ENCODE results near the gene SHISA6.

The SHISA6 gene

DNA sequence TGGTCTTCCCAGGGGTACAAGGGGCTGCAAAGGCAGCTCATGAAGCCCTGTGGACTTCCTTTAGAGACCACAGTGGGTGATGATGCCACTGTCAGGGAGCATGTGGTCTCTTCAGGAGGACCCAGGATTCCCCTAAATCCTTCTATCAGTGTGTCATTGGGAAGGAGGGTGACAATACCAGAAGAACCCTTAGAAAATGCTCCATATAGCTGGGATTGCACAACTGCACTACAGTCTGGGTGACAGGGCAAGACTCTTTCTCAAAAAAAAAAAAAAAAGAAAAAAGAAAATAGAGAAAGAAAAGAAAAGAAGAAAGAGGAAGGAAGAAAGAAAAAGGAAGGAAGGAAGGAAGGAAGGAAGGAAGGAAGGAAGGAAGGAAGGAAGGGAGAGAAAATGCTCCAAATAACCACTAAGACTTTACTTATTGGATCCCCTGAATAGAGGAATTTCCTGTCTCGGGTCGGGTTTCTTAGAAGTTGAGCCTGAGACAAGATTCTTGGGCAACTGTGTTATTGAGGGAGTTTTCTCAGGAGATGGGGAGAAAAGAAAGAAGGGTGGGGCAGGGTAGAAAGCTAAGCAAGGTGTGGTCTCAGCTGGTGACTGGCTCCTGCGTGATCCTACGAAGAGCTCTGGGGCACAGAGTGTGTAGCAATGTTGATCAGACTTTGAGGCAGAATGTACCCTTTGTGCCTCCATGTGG lies 274.1 kb downstream of the SHISA6 start:
- H2BK12ac ChIP-seq (ENCODE audit: low read length), result no peak overlapping the region
- H2AK5ac ChIP-seq (ENCODE audit: low read length), result no peak overlapping the region
- no peak overlapping the region for H3K23ac ChIP-seq (ENCODE audit: low read length)
- H4K8ac ChIP-seq (ENCODE audit: low read depth, low read length), result no peak overlapping the region
- H2BK5ac ChIP-seq (ENCODE audit: low read depth, low read length, poor library complexity), result no peak overlapping the region
- peaks cover 3% of the 10 kb centered on the region for H3K9me3 ChIP-seq (ENCODE audit: insufficient read depth, low read depth, low read length)
- H3K4ac ChIP-seq (ENCODE audit: low read depth, low read length), result no peak overlapping the region
- no peak overlapping the region for H3K9ac ChIP-seq (ENCODE audit: low read length)
- H3K14ac ChIP-seq (ENCODE audit: low read length), result no peak overlapping the region
- WGBS (ENCODE audit: extremely low coverage, insufficient coverage, insufficient read length), result no CpG with 5 or more reads among the region's 4 CpGs
- H3K36me3 ChIP-seq (ENCODE audit: control insufficient read depth in 1 of 2, insufficient read depth in 2 of 2, low read length in 2 of 2), result no peaks in the 10 kb centered on the region
- H4K12ac ChIP-seq (ENCODE audit: low read depth, low read length), result no peak overlapping the region
- no peaks in the 10 kb centered on the region for H3K79me2 ChIP-seq (ENCODE audit: control insufficient read depth, insufficient read depth, low read length, poor library complexity)
- H3K18ac ChIP-seq (ENCODE audit: low read length), result no peak overlapping the region
- no peaks in the 10 kb centered on the region for H3K27me3 ChIP-seq (ENCODE audit: insufficient read depth, low read length)
- no peak overlapping the region for H4K91ac ChIP-seq (ENCODE audit: low read depth, low read length)
- no peak overlapping the region for H3K4me3 ChIP-seq (ENCODE audit: low read depth, low read length)
- H3K27ac ChIP-seq (ENCODE audit: low read depth, low read length), result no peak overlapping the region
- no peak overlapping the region for H2AFZ ChIP-seq (ENCODE audit: insufficient read depth, low read length, poor library complexity)
- H3K4me1 ChIP-seq (ENCODE audit: control insufficient read depth in 1 of 2, insufficient read depth in 2 of 2, low read length in 2 of 2), result no peaks in the 10 kb centered on the region
- H3K79me1 ChIP-seq (ENCODE audit: low read length), result no peaks in the 10 kb centered on the region
- DNase-seq, result no peak
- no peak overlapping the region for H2BK120ac ChIP-seq (ENCODE audit: insufficient read depth, low read length, poor library complexity)
- H3K4me2 ChIP-seq (ENCODE audit: low read length), result no peak overlapping the region

DNA sequence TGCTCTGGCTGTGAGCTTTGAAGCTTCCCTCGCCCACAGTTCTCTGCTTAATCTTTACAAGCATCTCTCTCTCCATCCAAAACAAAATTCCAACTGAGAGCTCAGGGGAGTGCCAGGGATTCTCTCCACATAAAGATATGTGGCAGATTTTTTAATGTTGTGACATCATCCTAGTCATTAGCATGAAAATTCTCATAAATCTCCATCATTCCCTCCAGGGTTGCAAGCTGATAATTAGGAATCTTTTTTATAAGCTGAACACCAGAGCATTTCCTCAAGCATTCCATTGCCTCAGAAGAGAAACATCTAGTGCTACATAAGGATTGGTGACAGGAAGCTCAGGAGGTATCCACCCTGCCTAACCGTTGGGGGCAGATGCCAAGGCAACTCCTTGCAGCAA lies 274.9 kb downstream of the SHISA6 start:
- no peak overlapping the region for H3K4ac ChIP-seq (ENCODE audit: low read depth, low read length)
- H3K79me2 ChIP-seq (ENCODE audit: control insufficient read depth, insufficient read depth, low read length, poor library complexity), result no peaks in the 10 kb centered on the region
- H4K8ac ChIP-seq (ENCODE audit: low read depth, low read length), result no peak overlapping the region
- no peaks in the 10 kb centered on the region for H3K36me3 ChIP-seq (ENCODE audit: control insufficient read depth in 1 of 2, insufficient read depth in 2 of 2, low read length in 2 of 2)
- H3K27ac ChIP-seq (ENCODE audit: low read depth, low read length), result no peak overlapping the region
- H2BK5ac ChIP-seq (ENCODE audit: low read depth, low read length, poor library complexity), result no peak overlapping the region
- no CpG with 5 or more reads among the region's 2 CpGs for WGBS (ENCODE audit: extremely low coverage, insufficient coverage, insufficient read length)
- DNase-seq, result no peak
- H3K9ac ChIP-seq (ENCODE audit: low read length), result no peak overlapping the region
- no peak overlapping the region for H4K91ac ChIP-seq (ENCODE audit: low read depth, low read length)
- H2BK12ac ChIP-seq (ENCODE audit: low read length), result no peak overlapping the region
- H3K27me3 ChIP-seq (ENCODE audit: insufficient read depth, low read length), result no peaks in the 10 kb centered on the region
- no peak overlapping the region for H3K4me3 ChIP-seq (ENCODE audit: low read depth, low read length)
- no peak overlapping the region for H3K23ac ChIP-seq (ENCODE audit: low read length)
- no peak overlapping the region for H3K4me2 ChIP-seq (ENCODE audit: low read length)
- H3K4me1 ChIP-seq (ENCODE audit: control insufficient read depth in 1 of 2, insufficient read depth in 2 of 2, low read length in 2 of 2), result no peaks in the 10 kb centered on the region
- H3K14ac ChIP-seq (ENCODE audit: low read length), result no peak overlapping the region
- no peak overlapping the region for H2AFZ ChIP-seq (ENCODE audit: insufficient read depth, low read length, poor library complexity)
- peaks cover 3% of the 10 kb centered on the region for H3K9me3 ChIP-seq (ENCODE audit: insufficient read depth, low read depth, low read length)
- no peak overlapping the region for H2BK120ac ChIP-seq (ENCODE audit: insufficient read depth, low read length, poor library complexity)
- no peak overlapping the region for H3K18ac ChIP-seq (ENCODE audit: low read length)
- no peak overlapping the region for H2AK5ac ChIP-seq (ENCODE audit: low read length)
- no peaks in the 10 kb centered on the region for H3K79me1 ChIP-seq (ENCODE audit: low read length)
- H4K12ac ChIP-seq (ENCODE audit: low read depth, low read length), result no peak overlapping the region

DNA sequence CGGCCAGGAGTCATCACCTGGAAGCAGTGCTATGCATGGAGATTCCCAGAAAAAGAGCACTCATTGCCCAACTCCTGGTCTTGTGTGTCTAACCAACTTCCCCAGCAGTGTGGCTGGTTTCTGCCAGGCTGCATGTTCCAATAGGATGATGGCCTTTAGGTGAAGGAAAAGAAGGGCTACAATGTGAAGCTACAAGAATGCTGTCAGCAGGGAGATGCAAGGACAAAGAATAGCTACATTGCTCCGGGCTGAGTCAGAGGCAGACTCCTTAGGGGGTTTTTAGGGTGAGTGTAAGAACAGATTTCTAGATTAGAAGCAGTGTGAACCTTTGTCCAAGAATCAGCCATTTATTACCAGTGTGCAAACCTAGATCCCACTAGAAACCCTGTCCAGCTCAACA lies 294.2 kb downstream of the SHISA6 start:
- Histone ChIP-seq H4K91ac (ENCODE audit: low read depth, low read length) (no peak overlapping the region), H3K27ac (ENCODE audit: low read depth, low read length) (no peak overlapping the region), H4K12ac (ENCODE audit: low read depth, low read length) (no peak overlapping the region), H3K9ac (ENCODE audit: low read length) (no peak overlapping the region), H3K4me2 (ENCODE audit: low read length) (no peak overlapping the region), H3K4me3 (ENCODE audit: low read depth, low read length) (no peak overlapping the region), H3K79me1 (ENCODE audit: low read length) (no peaks in the 10 kb centered on the region), H2BK12ac (ENCODE audit: low read length) (no peak overlapping the region), H3K14ac (ENCODE audit: low read length) (no peak overlapping the region), H3K4me1 (ENCODE audit: control insufficient read depth in 1 of 2, insufficient read depth in 2 of 2, low read length in 2 of 2) (peaks cover 0 to 2% of the 10 kb centered on the region in 2 experiments), H3K79me2 (ENCODE audit: control insufficient read depth, insufficient read depth, low read length, poor library complexity) (no peaks in the 10 kb centered on the region), H2BK120ac (ENCODE audit: insufficient read depth, low read length, poor library complexity) (no peak overlapping the region), H2BK5ac (ENCODE audit: low read depth, low read length, poor library complexity) (no peak overlapping the region), H3K23ac (ENCODE audit: low read length) (no peak overlapping the region), H3K18ac (ENCODE audit: low read length) (no peak overlapping the region), H3K36me3 (ENCODE audit: control insufficient read depth in 1 of 2, insufficient read depth in 2 of 2, low read length in 2 of 2) (no peaks in the 10 kb centered on the region), H3K9me3 (ENCODE audit: insufficient read depth, low read depth, low read length) (no peaks in the 10 kb centered on the region), H2AFZ (ENCODE audit: insufficient read depth, low read length, poor library complexity) (no peak overlapping the region), H3K27me3 (ENCODE audit: insufficient read depth, low read length) (no peaks in the 10 kb centered on the region), H3K4ac (ENCODE audit: low read depth, low read length) (no peak overlapping the region), H2AK5ac (ENCODE audit: low read length) (no peak overlapping the region), H4K8ac (ENCODE audit: low read depth, low read length) (no peak overlapping the region)
- no CpG with 5 or more reads among the region's 2 CpGs for WGBS (ENCODE audit: extremely low coverage, insufficient coverage, insufficient read length)
- no peak for DNase-seq

DNA sequence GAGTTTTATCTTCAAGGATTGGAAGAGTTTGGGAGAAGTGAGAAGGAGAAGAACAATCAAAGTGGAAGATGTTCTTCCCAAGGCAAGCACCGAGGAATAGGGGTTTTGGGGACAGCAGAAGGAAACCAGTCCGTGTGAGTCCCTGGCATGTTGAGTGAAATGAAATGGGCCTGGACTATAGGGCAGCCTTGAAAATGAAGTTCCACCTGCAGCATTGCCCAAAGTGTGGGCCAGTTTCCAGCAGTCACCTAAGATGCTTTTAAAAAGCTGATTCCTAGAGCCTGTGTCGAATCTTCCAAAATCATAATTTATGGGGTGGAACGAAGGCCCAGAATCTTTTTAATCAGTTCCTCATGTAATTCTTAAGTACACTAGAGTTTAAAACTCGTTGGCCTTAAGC lies 297.4 kb downstream of the SHISA6 start:
- no peak overlapping the region for H2AK5ac ChIP-seq (ENCODE audit: low read length)
- no peaks in the 10 kb centered on the region for H3K27me3 ChIP-seq (ENCODE audit: insufficient read depth, low read length)
- H4K8ac ChIP-seq (ENCODE audit: low read depth, low read length), result no peak overlapping the region
- no peak overlapping the region for H3K4me3 ChIP-seq (ENCODE audit: low read depth, low read length)
- no peak overlapping the region for H3K18ac ChIP-seq (ENCODE audit: low read length)
- no peak overlapping the region for H2BK12ac ChIP-seq (ENCODE audit: low read length)
- no peak overlapping the region for H3K9ac ChIP-seq (ENCODE audit: low read length)
- WGBS (ENCODE audit: extremely low coverage, insufficient coverage, insufficient read length), result no CpG with 5 or more reads among the region's 5 CpGs
- H2BK5ac ChIP-seq (ENCODE audit: low read depth, low read length, poor library complexity), result no peak overlapping the region
- H2BK120ac ChIP-seq (ENCODE audit: insufficient read depth, low read length, poor library complexity), result no peak overlapping the region
- H3K4me2 ChIP-seq (ENCODE audit: low read length), result no peak overlapping the region
- peaks cover 2% of the 10 kb centered on the region for H3K9me3 ChIP-seq (ENCODE audit: insufficient read depth, low read depth, low read length)
- H3K23ac ChIP-seq (ENCODE audit: low read length), result no peak overlapping the region
- no peak overlapping the region for H4K91ac ChIP-seq (ENCODE audit: low read depth, low read length)
- H2AFZ ChIP-seq (ENCODE audit: insufficient read depth, low read length, poor library complexity), result no peak overlapping the region
- no peaks in the 10 kb centered on the region for H3K79me2 ChIP-seq (ENCODE audit: control insufficient read depth, insufficient read depth, low read length, poor library complexity)
- DNase-seq, result no peak
- H3K27ac ChIP-seq (ENCODE audit: low read depth, low read length), result no peak overlapping the region
- H3K4me1 ChIP-seq (ENCODE audit: control insufficient read depth in 1 of 2, insufficient read depth in 2 of 2, low read length in 2 of 2), result peaks cover 0 to 2% of the 10 kb centered on the region in 2 experiments
- H3K14ac ChIP-seq (ENCODE audit: low read length), result no peak overlapping the region
- no peaks in the 10 kb centered on the region for H3K79me1 ChIP-seq (ENCODE audit: low read length)
- no peak overlapping the region for H4K12ac ChIP-seq (ENCODE audit: low read depth, low read length)
- no peaks in the 10 kb centered on the region for H3K36me3 ChIP-seq (ENCODE audit: control insufficient read depth in 1 of 2, insufficient read depth in 2 of 2, low read length in 2 of 2)
- H3K4ac ChIP-seq (ENCODE audit: low read depth, low read length), result no peak overlapping the region

Measured in trophoblast cell (in vitro differentiated cells and primary cell).